Activated B cell treated with CpG ODN at 0.5 μM for 24 hours (primary cell): Measurements from ENCODE around the gene ADPRHL1. TPM values are rescaled to one million over a fixed set of nuclear protein-coding genes. Genes with fewer than 3 reads are reported as not detected.
"Not testable (repeated sequence)": the region's sequence is repeated elsewhere in the genome, so short reads cannot be mapped to it uniquely, and the experiment has no call there.

Source experiments
- ATAC-seq: fragments of 200-7000 bp; cut with Tn5 transposase; one replicate; pipeline ENCODE4 v1.10.0; 2021; ENCODE audit warnings: low read depth, mild to moderate bottlenecking, moderate library complexity
- CTCF ChIA-PET: fragments of 350-600 bp; sonication (Branson Sonifier 250); formaldehyde crosslinking; loops from one replicate; lab custom pipeline; 2021; ENCODE audit warnings: antibody characterized with exemption; lab: Charles Lee
- POLR2A ChIA-PET: fragments of 350-600 bp; sonication (Branson Sonifier 250); formaldehyde crosslinking; loops from one replicate; lab custom pipeline; 2021; ENCODE audit warnings: antibody characterized with exemption; lab: Charles Lee
- DNase-seq: peaks from one replicate; pipeline ENCODE4 v3.0.0; 2022
- H3K27ac Mint-ChIP-seq: one replicate; pipeline ENCODE4 v1.8.0; 2020; ENCODE audit warnings: mixed read lengths
- H3K27me3 Mint-ChIP-seq: one replicate; pipeline ENCODE4 v1.8.0; 2021; ENCODE audit warnings: mixed read lengths
- H3K36me3 Mint-ChIP-seq: one replicate; pipeline ENCODE4 v1.8.0; 2021; ENCODE audit warnings: low read depth, mixed read lengths
- H3K4me1 Mint-ChIP-seq: one replicate; pipeline ENCODE4 v1.8.0; 2021; ENCODE audit warnings: mixed read lengths
- H3K4me3 Mint-ChIP-seq: one replicate; pipeline ENCODE4 v1.8.0; 2020; ENCODE audit warnings: mild to moderate bottlenecking, mixed read lengths
- H3K9me3 Mint-ChIP-seq: one replicate; pipeline ENCODE4 v1.8.0; 2020; ENCODE audit warnings: mixed read lengths
- intact Hi-C: fragments of 100-400 bp; cut with micrococcal nuclease; formaldehyde crosslinking; loops from one replicate; pipeline ENCODE4 v1.15.1; 2024
- total RNA-seq: library from RNA; stranded (reverse); gene quantifications from 2 replicates; pipeline ENCODE4 v1.2.3, GENCODE V29; 2022
- TF ChIP-seq, protein P1 (sequence below): fragments of 200-600 bp; IDR thresholded peaks from one replicate; pipeline ENCODE4 v1.8.0; 2022; ENCODE audit warnings: antibody characterized with exemption, mild to moderate bottlenecking

Gene ADPRHL1
- total RNA-seq, 1 donor from 2014 or later, result 0.84 TPM

DNA sequence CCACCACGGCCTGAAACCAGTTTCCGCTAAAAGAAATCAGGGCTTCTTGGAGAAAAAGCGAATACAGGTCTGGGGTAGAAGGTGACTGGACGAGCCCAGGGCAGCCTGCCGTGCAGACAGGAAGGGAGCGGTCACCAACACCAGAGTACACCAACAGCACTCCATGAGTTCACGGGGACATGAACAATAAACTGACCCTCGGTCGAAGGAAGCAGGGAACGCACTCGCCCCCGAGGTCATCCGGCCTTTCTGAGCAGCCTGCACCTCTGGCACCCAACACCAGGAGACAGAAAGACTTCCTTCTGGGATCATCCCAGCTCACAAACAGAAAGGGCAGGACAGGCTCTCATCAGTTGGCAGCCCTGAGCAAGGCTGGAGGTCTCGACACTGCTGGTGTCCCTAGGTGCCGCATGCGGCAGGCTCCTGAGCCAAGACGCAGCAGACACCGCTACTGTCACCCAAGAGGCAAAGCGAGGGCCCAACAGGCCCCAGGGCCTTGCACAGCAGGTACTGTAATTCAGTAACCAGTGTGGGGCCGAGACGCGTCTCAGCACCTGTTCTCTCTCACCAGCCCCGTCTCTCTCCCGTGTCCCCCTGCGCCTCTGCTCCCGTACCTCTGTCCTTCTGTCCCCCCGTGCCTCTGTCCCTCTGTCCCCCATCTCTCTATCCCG, 19.2 kb upstream of the ADPRHL1 start:
- H3K9me3 Mint-ChIP-seq, result no peaks in the 10 kb centered on the region
- POLR2A ChIA-PET, result no interaction called here
- no peak overlapping the region for H3K4me3 Mint-ChIP-seq
- H3K36me3 Mint-ChIP-seq, result peaks cover 70% of the 10 kb centered on the region
- H3K27ac Mint-ChIP-seq, result no peak overlapping the region
- no peak for DNase-seq
- no peaks in the 10 kb centered on the region for H3K27me3 Mint-ChIP-seq
- no peak for ATAC-seq
- TF ChIP-seq, protein P1, sequence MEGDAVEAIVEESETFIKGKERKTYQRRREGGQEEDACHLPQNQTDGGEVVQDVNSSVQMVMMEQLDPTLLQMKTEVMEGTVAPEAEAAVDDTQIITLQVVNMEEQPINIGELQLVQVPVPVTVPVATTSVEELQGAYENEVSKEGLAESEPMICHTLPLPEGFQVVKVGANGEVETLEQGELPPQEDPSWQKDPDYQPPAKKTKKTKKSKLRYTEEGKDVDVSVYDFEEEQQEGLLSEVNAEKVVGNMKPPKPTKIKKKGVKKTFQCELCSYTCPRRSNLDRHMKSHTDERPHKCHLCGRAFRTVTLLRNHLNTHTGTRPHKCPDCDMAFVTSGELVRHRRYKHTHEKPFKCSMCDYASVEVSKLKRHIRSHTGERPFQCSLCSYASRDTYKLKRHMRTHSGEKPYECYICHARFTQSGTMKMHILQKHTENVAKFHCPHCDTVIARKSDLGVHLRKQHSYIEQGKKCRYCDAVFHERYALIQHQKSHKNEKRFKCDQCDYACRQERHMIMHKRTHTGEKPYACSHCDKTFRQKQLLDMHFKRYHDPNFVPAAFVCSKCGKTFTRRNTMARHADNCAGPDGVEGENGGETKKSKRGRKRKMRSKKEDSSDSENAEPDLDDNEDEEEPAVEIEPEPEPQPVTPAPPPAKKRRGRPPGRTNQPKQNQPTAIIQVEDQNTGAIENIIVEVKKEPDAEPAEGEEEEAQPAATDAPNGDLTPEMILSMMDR, result no peak
- H3K4me1 Mint-ChIP-seq, result no peaks in the 10 kb centered on the region
- CTCF ChIA-PET, result no interaction called here
- intact Hi-C loops, result no loop called here

GRCh38 chr13:113471844-113472243, 18.6 kb upstream of the ADPRHL1 start:
- DNase-seq, result no peak
- H3K4me3 Mint-ChIP-seq, result no peak overlapping the region
- TF ChIP-seq, protein P1, result no peak
- H3K27me3 Mint-ChIP-seq, result no peaks in the 10 kb centered on the region
- no peak for ATAC-seq
- H3K36me3 Mint-ChIP-seq, result peaks cover 69% of the 10 kb centered on the region
- ChIA-PET CTCF (no interaction called here), POLR2A (no interaction called here)
- no peaks in the 10 kb centered on the region for H3K9me3 Mint-ChIP-seq
- no peaks in the 10 kb centered on the region for H3K4me1 Mint-ChIP-seq
- intact Hi-C loops, result no loop called here
- no peak overlapping the region for H3K27ac Mint-ChIP-seq

DNA sequence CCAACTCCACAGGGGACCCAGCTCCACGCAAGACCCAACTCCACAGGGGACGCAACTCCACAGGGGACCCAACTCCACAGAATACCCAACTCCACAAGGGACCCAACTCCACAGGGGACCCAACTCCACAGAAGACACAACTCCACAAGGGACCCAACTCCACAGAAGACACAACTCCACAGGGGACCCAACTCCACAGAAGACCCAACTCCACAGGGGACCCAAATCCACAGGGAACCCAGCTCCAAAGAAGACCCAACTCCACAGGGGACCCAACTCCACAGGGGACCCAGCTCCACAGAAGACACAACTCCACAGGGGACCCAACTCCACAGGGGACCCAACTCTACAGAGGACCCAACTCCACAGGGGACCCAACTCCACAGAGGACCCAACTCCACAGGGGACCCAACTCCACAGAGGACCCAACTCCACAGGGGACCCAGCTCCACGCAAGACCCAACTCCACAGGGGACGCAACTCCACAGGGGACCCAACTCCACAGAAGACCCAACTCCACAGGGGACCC, 17.4 kb upstream of the ADPRHL1 start:
- DNase-seq, CTCF ChIA-PET, H3K27me3 Mint-ChIP-seq, H3K4me1 Mint-ChIP-seq, H3K9me3 Mint-ChIP-seq, ATAC-seq, H3K4me3 Mint-ChIP-seq, POLR2A ChIA-PET, intact Hi-C loops, H3K27ac Mint-ChIP-seq: not testable (repeated sequence)
- peaks cover 60% of the 10 kb centered on the region for H3K36me3 Mint-ChIP-seq

DNA sequence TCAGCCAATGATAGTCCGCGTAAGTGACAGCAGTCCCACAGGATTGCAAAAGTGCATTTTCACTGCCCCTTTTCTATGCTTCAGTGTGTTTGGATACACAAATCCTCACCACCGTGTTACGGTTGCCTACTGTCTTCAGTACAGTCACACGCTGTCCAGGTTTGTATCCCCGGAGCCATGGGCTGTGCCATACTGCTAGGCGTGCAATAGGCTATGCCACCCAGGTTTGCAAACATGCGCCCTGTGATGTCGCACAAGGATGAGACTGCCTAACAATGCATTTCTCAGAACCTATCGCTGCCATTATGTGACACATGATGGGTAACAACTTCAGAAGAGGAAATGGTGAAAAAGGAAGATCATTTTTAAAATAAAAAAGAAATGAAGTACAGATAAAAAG, 16.8 kb upstream of the ADPRHL1 start:
- no peaks in the 10 kb centered on the region for H3K27me3 Mint-ChIP-seq
- DNase-seq (no peak), ATAC-seq (no peak)
- intact Hi-C loops, result no loop called here
- CTCF ChIA-PET, result no interaction called here
- H3K9me3 Mint-ChIP-seq, result no peaks in the 10 kb centered on the region
- H3K4me3 Mint-ChIP-seq, result no peak overlapping the region
- H3K27ac Mint-ChIP-seq, result no peak overlapping the region
- TF ChIP-seq, protein P1, result no peak
- POLR2A ChIA-PET, result no interaction called here
- H3K36me3 Mint-ChIP-seq, result peaks cover 57% of the 10 kb centered on the region
- no peaks in the 10 kb centered on the region for H3K4me1 Mint-ChIP-seq

- no peaks in the 10 kb centered on the region for H3K4me1 Mint-ChIP-seq
- no peak overlapping the region for H3K27ac Mint-ChIP-seq
- H3K36me3 Mint-ChIP-seq, result peaks cover 52% of the 10 kb centered on the region
Observed at GRCh38 chr13:113469582-113469981, 16.3 kb upstream of the ADPRHL1 start.

More at GRCh38 chr13:113469582-113469981, 16.3 kb upstream of the ADPRHL1 start:
- H3K9me3 Mint-ChIP-seq, result no peaks in the 10 kb centered on the region
- DNase-seq (no peak), ATAC-seq (no peak)
- no peak overlapping the region for H3K4me3 Mint-ChIP-seq
- H3K27me3 Mint-ChIP-seq, result no peaks in the 10 kb centered on the region
- intact Hi-C loops, result no loop called here
- ChIA-PET POLR2A (no interaction called here), CTCF (no interaction called here)
- TF ChIP-seq, protein P1, result no peak
